ENCODE results near the gene PALLD. TPM values are rescaled to one million over a fixed set of nuclear protein-coding genes. Genes with fewer than 3 reads are reported as not detected.
"Not testable (repeated sequence)": the region's sequence is repeated elsewhere in the genome, so short reads cannot be mapped to it uniquely, and the experiment has no call there.

Gene PALLD
- total RNA-seq (under 1 TPM; 0.49 to 0.78 TPM), total RNA-seq (0.11 to 63.7 (median 1.3) reads per million in 172 experiments)
- 2.2 TPM for polyA plus RNA-seq (2013, experiment 1 of 2)
- 4.0 TPM for polyA plus RNA-seq (2013, experiment 2 of 2)

DNA sequence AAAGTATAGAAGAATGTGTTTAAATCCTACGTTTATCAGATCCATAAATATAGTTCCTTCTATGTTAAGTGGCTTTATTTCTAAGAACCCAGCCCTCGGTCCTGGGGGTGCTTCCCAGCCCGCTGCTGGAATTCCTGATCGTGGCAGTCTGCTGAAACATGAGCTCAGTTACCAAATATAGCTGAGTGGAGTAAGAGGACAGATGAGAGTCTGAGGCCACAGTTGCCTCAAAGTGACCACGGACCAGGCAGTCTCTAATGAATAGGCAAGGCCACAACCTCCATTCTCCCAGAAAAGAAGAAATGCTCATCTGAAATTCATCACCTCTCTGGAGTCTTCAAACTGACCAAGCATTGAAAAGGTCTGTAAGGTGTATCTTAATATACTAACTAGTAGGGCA, at the start of gene PALLD:
TSS of gene PALLD (plus strand) at position 219 of the 400 bp plus-strand sequence.
- no peak for TF ChIP-seq CTCF (IDR thresholded peaks at IDR 0.05)
- H3K9me3 ChIP-seq (ENCODE audit: control insufficient read depth in 1 of 2, insufficient read depth in 1 of 2, low read length in 2 of 2), result no peaks in the 10 kb centered on the region
- no peaks in the 10 kb centered on the region for H3K4me1 ChIP-seq (ENCODE audit: insufficient read depth, low read length)
- H3K27ac ChIP-seq (ENCODE audit: low read depth in 1 of 2, low read length in 2 of 2), result no peak within 1 kb of the TSS
- no peaks in the 10 kb centered on the region for H3K36me3 ChIP-seq (ENCODE audit: insufficient read depth, low read length)
- DNase-seq (no peak), ATAC-seq (ENCODE audit: poor library complexity) (no peak)
- ChIA-PET POLR2A (interaction anchor here (1.0 kb wide), 1 partner anchor 17 kb away, joined by 5 read pairs; the partner anchor contains the start of gene DDX60L), CTCF (interaction anchor here (1.0 to 1.3 kb wide), 2 partner anchors 19 to 42 kb away, joined by 3 read pairs; no protein-coding TSS in a partner anchor)
- H3K36me3 Mint-ChIP-seq (ENCODE audit: low read depth), result no peaks in the 10 kb centered on the region
- H3K27me3 Mint-ChIP-seq, result peaks cover 24% of the 10 kb centered on the region
- intact Hi-C loops (cut with DNase I, micrococcal nuclease), result no loop called here
- H3K9me3 Mint-ChIP-seq, result no peaks in the 10 kb centered on the region
- H3K27me3 ChIP-seq (ENCODE audit: control insufficient read depth in 1 of 2, insufficient read depth in 2 of 2, low read length in 2 of 2), result no peaks in the 10 kb centered on the region
- H3K4me1 Mint-ChIP-seq (ENCODE audit: low read depth), result no peaks in the 10 kb centered on the region
- H3K4me3 Mint-ChIP-seq, result no peak within 1 kb of the TSS
- no peak within 1 kb of the TSS for H3K27ac Mint-ChIP-seq
- no peak within 1 kb of the TSS for H3K4me3 ChIP-seq (ENCODE audit: low read length)

DNA sequence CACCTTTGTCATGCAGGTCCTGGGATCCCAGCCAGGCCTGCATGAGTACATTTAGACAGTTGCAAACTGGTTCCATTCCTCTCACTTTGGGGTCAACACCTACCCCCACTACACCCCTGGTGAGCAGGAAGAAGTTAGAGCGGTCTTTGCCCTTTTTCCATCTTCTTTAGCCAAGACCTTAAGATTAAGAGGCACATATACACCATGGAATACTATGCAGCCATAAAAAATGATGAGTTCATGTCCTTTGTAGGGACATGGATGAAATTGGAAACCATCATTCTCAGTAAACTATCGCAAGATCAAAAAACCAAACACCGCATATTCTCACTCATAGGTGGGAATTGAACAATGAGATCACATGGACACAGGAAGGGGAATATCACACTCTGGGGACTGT, 47.8 kb upstream of the PALLD start:
- H3K27ac ChIP-seq (ENCODE audit: low read depth in 1 of 2, low read length in 2 of 2); DNase-seq; H3K4me1 ChIP-seq (ENCODE audit: insufficient read depth, low read length); CTCF ChIA-PET; H3K27me3 ChIP-seq (ENCODE audit: control insufficient read depth in 1 of 2, insufficient read depth in 2 of 2, low read length in 2 of 2); H3K27me3 Mint-ChIP-seq; H3K4me3 ChIP-seq (ENCODE audit: low read length); H3K4me3 Mint-ChIP-seq; intact Hi-C loops (cut with DNase I, micrococcal nuclease); ATAC-seq (ENCODE audit: poor library complexity); H3K27ac Mint-ChIP-seq; POLR2A ChIA-PET; H3K9me3 Mint-ChIP-seq; H3K9me3 ChIP-seq (ENCODE audit: control insufficient read depth in 1 of 2, insufficient read depth in 1 of 2, low read length in 2 of 2): not testable (repeated sequence)
- peaks cover 10% of the 10 kb centered on the region for H3K4me1 Mint-ChIP-seq (ENCODE audit: low read depth)
- peaks cover 34% of the 10 kb centered on the region for H3K36me3 ChIP-seq (ENCODE audit: insufficient read depth, low read length)
- H3K36me3 Mint-ChIP-seq (ENCODE audit: low read depth), result peaks cover 67% of the 10 kb centered on the region

GRCh38 chr4:168449719-168450452, 47.0 kb upstream of the PALLD start:
- Histone ChIP-seq H3K4me3 (ENCODE audit: low read length) (no peak overlapping the region), H3K27me3 (ENCODE audit: control insufficient read depth in 1 of 2, insufficient read depth in 2 of 2, low read length in 2 of 2) (no peaks in the 10 kb centered on the region), H3K4me1 (ENCODE audit: insufficient read depth, low read length) (no peaks in the 10 kb centered on the region), H3K36me3 (ENCODE audit: insufficient read depth, low read length) (peaks cover 35% of the 10 kb centered on the region), H3K27ac (ENCODE audit: low read depth in 1 of 2, low read length in 2 of 2) (no peak overlapping the region), H3K9me3 (ENCODE audit: control insufficient read depth in 1 of 2, insufficient read depth in 1 of 2, low read length in 2 of 2) (no peaks in the 10 kb centered on the region)
- Mint-ChIP-seq H3K27me3 (no peaks in the 10 kb centered on the region), H3K9me3 (no peaks in the 10 kb centered on the region), H3K36me3 (ENCODE audit: low read depth) (peaks cover 75% of the 10 kb centered on the region), H3K4me3 (no peak overlapping the region), H3K27ac (no peak overlapping the region), H3K4me1 (ENCODE audit: low read depth) (peaks cover 10% of the 10 kb centered on the region)
- POLR2A ChIA-PET, result interaction anchor here (1.2 kb wide), 1 partner anchor 30 kb away, joined by 3 read pairs; the partner anchor contains the start of gene DDX60L
- DNase-seq (peak in 3 of 14 experiments; percentile 4 to 49 (median 42)), ATAC-seq (ENCODE audit: poor library complexity) (no peak)
- intact Hi-C loops (cut with DNase I, micrococcal nuclease), result no loop called here
- no peak for TF ChIP-seq CTCF (IDR thresholded peaks at IDR 0.05)
- CTCF ChIA-PET, result no interaction called here
